PC-9 (cell line): Measurements from ENCODE around the gene PSMB3. TPM values are rescaled to one million over a fixed set of nuclear protein-coding genes. Genes with fewer than 3 reads are reported as not detected.
"Not testable (repeated sequence)": the region's sequence is repeated elsewhere in the genome, so short reads cannot be mapped to it uniquely, and the experiment has no call there.

Source experiments
- BruUV-seq: library from RNA; stranded (reverse); fragments of 400-500 nt; replicated peaks from 2 replicates; lab custom pipeline; 2021; lab: Mats Ljungman, UMichigan
- CTCF ChIA-PET: fragments of 300-600 bp; sonication (Branson Sonifier 250); formaldehyde crosslinking; loops from one replicate; lab custom pipeline; 2022; ENCODE audit warnings: antibody characterized with exemption; lab: Charles Lee
- POLR2A ChIA-PET: fragments of 300-600 bp; sonication (Branson Sonifier 250); formaldehyde crosslinking; loops from one replicate; lab custom pipeline; 2022; ENCODE audit warnings: antibody characterized with exemption; ENCODE audit not compliant: unreplicated experiment; lab: Charles Lee
- DNase-seq, 2 experiments: peaks; one replicate each; pipeline versions ENCODE4 v3.0.0 to v3.0.0-alpha.2; 2015 to 2022; ENCODE audit warnings: mixed read lengths in 1 of 2
- H2AFZ ChIP-seq: fragments of 200-600 bp; sonication (generic); 2 replicates; pipeline ENCODE4 v1.8.1; 2017; ENCODE audit warnings: antibody characterized with exemption
- H3F3A ChIP-seq: fragments of 200-600 bp; sonication (generic); 2 replicates; pipeline ENCODE4 v1.8.1; 2017; ENCODE audit warnings: antibody characterized with exemption, mild to moderate bottlenecking, low read depth; ENCODE audit not compliant: insufficient read depth
- H3K27ac ChIP-seq: fragments of 200-600 bp; sonication (generic); 2 replicates; pipeline ENCODE4 v1.6.1; 2016; ENCODE audit warnings: mixed run types
- H3K27me3 ChIP-seq: fragments of 200-600 bp; sonication (generic); 2 replicates; pipeline ENCODE4 v1.6.1; 2016; ENCODE audit warnings: low read depth, mixed run types; ENCODE audit not compliant: insufficient read depth
- H3K36me3 ChIP-seq: fragments of 200-600 bp; sonication (generic); 2 replicates; pipeline ENCODE4 v1.6.1; 2016; ENCODE audit warnings: low read depth, mixed run types
- H3K4me1 ChIP-seq: fragments of 200-600 bp; sonication (generic); replicated peaks from 2 replicates; pipeline ENCODE4 v1.6.1; 2016; ENCODE audit warnings: mixed run types; ENCODE audit not compliant: insufficient read depth
- H3K4me2 ChIP-seq: fragments of 200-600 bp; sonication (generic); 2 replicates; pipeline ENCODE4 v1.6.1; 2017; ENCODE audit warnings: mixed run types
- H3K4me3 ChIP-seq: fragments of 200-600 bp; sonication (generic); 2 replicates; pipeline ENCODE4 v1.6.1; 2016; ENCODE audit warnings: mixed run types
- H3K79me2 ChIP-seq: fragments of 200-600 bp; sonication (generic); 2 replicates; pipeline ENCODE4 v1.6.1; 2017; ENCODE audit warnings: low read depth, mixed run types
- H3K9me2 ChIP-seq: fragments of 200-600 bp; sonication (generic); 2 replicates; pipeline ENCODE4 v1.8.1; 2017; ENCODE audit warnings: mild to moderate bottlenecking; ENCODE audit not compliant: insufficient read depth
- H3K9me3 ChIP-seq: fragments of 200-600 bp; sonication (generic); 2 replicates; pipeline ENCODE4 v1.8.1; 2016; ENCODE audit warnings: low read depth; ENCODE audit not compliant: insufficient read depth
- H4K20me1 ChIP-seq: fragments of 200-600 bp; sonication (generic); 2 replicates; pipeline ENCODE4 v1.8.1; 2017; ENCODE audit not compliant: insufficient read depth
- EZH2 ChIP-seq: fragments of 200-600 bp; sonication (generic); IDR thresholded peaks from 2 replicates; pipeline ENCODE4 v1.8.0; 2017; ENCODE audit warnings: antibody characterized with exemption, low read depth
- intact Hi-C: fragments of 100-400 bp; cut with micrococcal nuclease; formaldehyde crosslinking; loops from one replicate; pipeline ENCODE4 v1.10.0; 2022; ENCODE audit not compliant: unreplicated experiment
- total RNA-seq: library from RNA; stranded (reverse); gene quantifications from 2 replicates; pipeline ENCODE4 v1.2.3, GENCODE V29; 2021
- TF ChIP-seq, protein P1 (sequence below): fragments of 200-600 bp; sonication (generic); conservative IDR thresholded peaks from 2 replicates; pipeline ENCODE4 v1.6.1; 2017; ENCODE audit warnings: mixed run types, antibody characterized with exemption, mild to moderate bottlenecking, moderate library complexity

PSMB3 gene
- total RNA-seq, 1 experiment from 2014 or later = 262 TPM

DNA sequence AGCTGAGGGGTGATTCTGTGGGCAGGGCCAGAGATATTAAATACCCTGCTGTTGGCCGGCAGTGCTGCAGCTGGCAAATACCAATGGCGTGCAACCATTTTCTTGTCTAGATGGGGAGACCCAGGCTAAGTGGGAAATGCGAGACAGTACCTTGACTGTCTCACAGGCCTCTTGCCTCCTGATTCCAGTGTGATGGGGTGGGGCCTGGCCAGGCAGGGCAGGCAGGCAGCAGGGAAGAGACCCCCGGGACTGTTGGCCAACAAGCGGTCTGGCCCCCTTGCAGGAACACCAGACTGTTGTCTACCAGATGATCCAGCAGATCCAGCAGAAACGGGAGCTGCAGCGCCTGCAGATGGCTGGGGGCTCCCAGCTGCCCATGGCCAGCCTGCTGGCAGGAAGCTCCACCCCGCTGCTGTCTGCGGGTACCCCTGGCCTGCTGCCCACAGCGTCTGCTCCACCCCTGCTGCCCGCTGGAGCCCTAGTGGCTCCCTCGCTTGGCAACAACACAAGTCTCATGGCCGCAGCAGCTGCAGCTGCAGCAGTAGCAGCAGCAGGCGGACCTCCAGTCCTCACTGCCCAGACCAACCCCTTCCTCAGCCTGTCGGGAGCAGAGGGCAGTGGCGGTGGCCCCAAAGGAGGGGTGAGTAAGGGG is 28.1 kb upstream of the PSMB3 start:
- no peak overlapping the region for H2AFZ ChIP-seq
- ChIA-PET CTCF (no interaction called here), POLR2A (no interaction called here)
- H3K4me2 ChIP-seq = no peak overlapping the region
- no peaks in the 10 kb centered on the region for H3K9me2 ChIP-seq
- TF ChIP-seq, protein P1, sequence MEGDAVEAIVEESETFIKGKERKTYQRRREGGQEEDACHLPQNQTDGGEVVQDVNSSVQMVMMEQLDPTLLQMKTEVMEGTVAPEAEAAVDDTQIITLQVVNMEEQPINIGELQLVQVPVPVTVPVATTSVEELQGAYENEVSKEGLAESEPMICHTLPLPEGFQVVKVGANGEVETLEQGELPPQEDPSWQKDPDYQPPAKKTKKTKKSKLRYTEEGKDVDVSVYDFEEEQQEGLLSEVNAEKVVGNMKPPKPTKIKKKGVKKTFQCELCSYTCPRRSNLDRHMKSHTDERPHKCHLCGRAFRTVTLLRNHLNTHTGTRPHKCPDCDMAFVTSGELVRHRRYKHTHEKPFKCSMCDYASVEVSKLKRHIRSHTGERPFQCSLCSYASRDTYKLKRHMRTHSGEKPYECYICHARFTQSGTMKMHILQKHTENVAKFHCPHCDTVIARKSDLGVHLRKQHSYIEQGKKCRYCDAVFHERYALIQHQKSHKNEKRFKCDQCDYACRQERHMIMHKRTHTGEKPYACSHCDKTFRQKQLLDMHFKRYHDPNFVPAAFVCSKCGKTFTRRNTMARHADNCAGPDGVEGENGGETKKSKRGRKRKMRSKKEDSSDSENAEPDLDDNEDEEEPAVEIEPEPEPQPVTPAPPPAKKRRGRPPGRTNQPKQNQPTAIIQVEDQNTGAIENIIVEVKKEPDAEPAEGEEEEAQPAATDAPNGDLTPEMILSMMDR = no peak
- no peak for TF ChIP-seq EZH2
- H3K79me2 ChIP-seq = no peaks in the 10 kb centered on the region
- intact Hi-C loops = no loop called here
- no peak for DNase-seq
- no TSS peak for BruUV-seq
- H4K20me1 ChIP-seq = no peaks in the 10 kb centered on the region; the same call in 1 of the 2 replicates
- H3K9me3 ChIP-seq = no peaks in the 10 kb centered on the region
- peaks cover 6% of the 10 kb centered on the region; the same call in 1 of the 2 replicates for H3K36me3 ChIP-seq
- peaks cover 34% of the 10 kb centered on the region; the same call in 1 of the 2 replicates for H3F3A ChIP-seq
- no peaks in the 10 kb centered on the region for H3K4me1 ChIP-seq
- H3K4me3 ChIP-seq = no peak overlapping the region
- no peaks in the 10 kb centered on the region for H3K27me3 ChIP-seq
- H3K27ac ChIP-seq = no peak overlapping the region

DNA sequence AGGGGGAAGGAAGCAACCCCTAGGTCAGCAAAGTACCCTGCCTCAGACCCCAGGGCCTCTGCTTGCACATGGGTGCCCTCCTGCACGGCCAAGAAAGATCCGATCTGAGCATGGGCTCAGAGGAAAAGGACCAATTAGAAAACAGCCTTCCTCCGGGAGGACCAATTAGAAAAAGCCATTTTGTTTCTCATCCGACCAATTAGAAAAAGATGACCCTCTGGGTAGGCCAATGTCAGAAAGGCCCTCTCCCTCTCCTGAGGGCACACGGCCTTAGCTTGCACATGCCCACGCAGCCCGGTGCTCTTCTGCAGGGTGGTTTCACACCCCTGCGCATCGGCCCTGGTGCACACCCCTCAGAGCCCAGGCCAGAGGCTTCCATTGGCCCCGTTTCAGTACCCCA is 27.5 kb upstream of the PSMB3 start:
- Histone ChIP-seq H2AFZ (no peak overlapping the region), H3K27ac (no peak overlapping the region), H3K27me3 (no peaks in the 10 kb centered on the region), H3K9me2 (no peaks in the 10 kb centered on the region), H4K20me1 (no peaks in the 10 kb centered on the region; the same call in 1 of the 2 replicates), H3K4me1 (no peaks in the 10 kb centered on the region), H3K9me3 (no peaks in the 10 kb centered on the region), H3K4me2 (no peak overlapping the region), H3K4me3 (no peak overlapping the region), H3K79me2 (no peaks in the 10 kb centered on the region), H3K36me3 (peaks cover 6% of the 10 kb centered on the region; the same call in 1 of the 2 replicates), H3F3A (peaks cover 37% of the 10 kb centered on the region; the same call in 1 of the 2 replicates)
- BruUV-seq = no TSS peak
- intact Hi-C loops = no loop called here
- TF ChIP-seq EZH2 = no peak
- TF ChIP-seq, protein P1 = no peak
- ChIA-PET POLR2A (no interaction called here), CTCF (no interaction called here)
- DNase-seq = no peak

DNA sequence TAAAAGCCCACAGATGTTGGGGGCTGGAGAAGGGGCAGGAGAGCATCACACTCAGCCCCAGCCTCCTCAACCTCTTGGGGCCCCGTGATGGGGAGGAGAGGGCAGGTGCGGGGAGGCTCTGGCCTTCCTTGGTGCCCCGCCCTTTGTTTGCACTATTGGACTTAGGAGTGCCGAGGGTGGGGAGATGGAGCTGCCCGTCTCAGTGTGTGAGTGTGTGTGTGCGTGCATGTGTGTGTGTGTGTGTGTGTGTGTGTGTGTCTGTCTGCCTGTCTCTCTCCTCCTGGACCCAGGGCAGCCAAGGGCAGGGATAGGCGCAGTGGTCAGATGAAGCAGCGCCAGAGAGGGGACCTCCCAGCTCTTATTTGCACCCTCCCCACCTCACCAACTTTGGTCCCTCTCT is 26.4 kb upstream of the PSMB3 start:
- H3K79me2 ChIP-seq, DNase-seq, H2AFZ ChIP-seq, H3K9me2 ChIP-seq, intact Hi-C loops, H3K4me1 ChIP-seq, H3K36me3 ChIP-seq, H3K4me3 ChIP-seq, H3K4me2 ChIP-seq, CTCF ChIA-PET, H3K27ac ChIP-seq, H3K27me3 ChIP-seq, H4K20me1 ChIP-seq, BruUV-seq, POLR2A ChIA-PET, H3K9me3 ChIP-seq: not testable (repeated sequence)
- peaks cover 35% of the 10 kb centered on the region; the same call in 1 of the 2 replicates for H3F3A ChIP-seq
